EH (cell line): Measurements from ENCODE around the gene TMEM108.
A peak's percentile ranks its signal among the peaks of the same experiment; 100 is the strongest.

Experiments
- DNase-seq: peaks from one replicate; pipeline ENCODE4 v3.0.0-alpha.2; 2015; ENCODE audit warnings: low read depth

The TMEM108 gene

DNA sequence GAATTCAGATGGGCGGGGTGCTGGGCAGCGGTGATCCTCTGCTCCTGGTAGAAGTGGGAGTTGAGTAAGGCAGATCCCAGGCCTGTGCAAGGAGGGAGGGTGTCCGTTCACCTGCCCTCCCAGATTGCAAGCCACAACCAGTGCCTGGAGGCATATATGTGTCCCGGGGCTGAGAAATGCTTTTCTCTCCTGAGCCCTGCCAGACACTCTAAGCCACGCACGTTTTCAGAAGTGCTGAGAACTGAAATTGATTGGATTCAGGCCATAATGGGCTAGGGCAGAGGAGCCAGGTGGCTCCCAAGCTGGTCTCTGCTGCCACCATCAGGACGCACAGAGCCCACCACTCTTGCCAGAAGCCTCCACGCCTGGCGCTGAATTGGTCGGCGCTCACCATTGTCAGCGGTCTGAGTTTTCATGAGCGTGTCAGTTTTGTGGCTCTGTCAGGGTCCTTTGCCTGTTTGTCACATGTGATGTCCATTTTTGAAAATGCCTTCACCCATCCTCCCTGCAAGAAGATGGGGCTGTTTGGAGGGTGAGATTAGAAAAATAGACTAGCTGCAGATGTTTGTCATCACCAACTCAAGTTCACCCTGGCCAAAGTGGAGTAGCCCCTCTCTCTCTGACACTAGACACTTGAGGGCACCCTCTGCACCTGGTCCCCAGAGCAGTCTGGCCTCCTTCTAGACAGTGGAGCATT is 346.3 kb downstream of the TMEM108 start:
- peak; percentile 56 for DNase-seq

DNA sequence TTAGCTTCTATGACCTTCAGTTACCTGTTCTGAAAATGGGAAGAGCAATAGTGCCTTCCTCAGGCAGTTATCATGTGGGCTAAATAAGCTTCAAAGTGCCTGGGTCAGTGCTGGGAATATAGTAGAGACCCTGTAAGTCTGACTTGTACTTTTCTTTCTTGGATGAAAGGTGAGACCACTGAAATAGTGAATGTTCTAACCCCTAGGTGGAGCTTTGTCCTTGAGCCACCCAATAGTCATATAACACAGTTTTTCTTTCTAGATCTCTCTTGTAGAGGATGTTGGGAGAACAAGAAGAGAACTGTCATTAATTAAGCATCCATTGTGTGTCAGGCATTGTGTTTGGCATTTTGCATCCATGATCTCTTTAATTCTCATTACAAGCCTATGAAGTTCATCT is 348.7 kb downstream of the TMEM108 start:
- DNase-seq = peak; percentile 8

DNA sequence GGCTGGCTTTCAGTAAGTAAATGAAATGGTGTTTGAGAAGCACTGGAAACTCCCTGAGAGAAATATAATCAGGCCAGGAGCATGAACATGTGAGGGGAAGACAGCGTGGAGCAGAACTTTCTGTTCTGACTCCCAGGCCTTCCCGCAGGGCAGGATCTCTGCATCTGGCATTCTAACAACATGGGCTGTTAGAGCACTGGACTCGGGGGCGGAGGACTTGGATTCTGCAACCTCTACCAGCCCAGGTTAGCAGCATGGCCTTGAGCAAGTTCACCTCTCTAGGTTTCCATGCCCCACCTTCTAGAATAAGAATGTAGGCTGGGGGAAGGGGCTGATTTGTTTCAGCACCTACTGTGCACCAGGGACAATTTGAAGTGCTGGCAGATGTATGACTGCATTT is 349.1 kb downstream of the TMEM108 start:
- DNase-seq = no peak

DNA sequence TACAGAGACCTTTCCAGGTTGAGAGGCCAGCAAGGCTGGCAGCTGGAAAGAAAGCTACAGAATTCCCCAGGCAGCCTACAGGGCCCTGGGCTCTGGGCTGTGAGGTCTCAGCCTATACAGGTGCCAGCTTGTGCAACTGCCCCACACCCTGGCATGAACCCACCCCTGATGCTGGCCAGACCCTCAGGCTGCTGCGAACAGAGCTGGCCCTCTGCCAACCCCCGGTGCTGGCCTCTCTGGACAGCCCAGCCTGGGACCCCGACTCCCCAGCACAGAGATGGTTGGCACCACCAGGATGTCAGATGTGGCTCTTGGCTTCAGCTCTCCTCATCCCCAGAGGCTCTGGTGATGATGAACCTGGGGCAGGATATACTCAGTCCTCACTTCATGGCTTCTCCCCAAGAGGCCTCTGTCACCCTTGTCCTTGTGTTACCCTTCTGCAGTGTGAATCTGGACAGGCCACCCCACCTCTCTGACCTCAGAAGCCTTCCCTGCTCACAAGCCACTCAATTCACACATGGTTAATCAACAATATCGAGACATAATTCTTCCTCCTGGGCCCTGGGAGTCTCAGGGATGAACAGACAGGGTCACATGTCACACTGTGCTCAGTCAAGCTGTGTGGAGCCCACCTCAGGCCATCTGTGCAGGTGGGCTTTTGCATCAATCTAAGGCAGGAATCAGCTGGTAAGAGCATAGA is 350.7 kb downstream of the TMEM108 start:
- no peak for DNase-seq

DNA sequence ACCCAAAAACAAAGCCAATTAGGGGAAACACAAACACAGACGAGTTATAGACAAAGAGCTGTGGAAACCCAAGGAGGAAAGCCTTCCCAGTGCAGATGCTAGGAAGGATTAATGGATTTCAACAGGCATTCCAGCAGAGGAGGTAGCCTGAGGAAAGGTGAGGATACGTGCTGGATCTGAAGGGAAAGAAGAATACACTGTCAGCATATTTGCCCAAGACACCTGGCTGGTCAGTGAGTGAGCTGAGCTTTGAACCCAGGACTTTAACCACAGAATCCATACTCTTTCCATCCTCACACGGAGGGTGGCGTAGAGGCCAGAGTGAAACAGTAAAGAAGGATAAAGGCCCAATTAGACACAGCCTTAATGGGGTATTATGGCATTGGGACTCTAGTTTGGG is 352.5 kb downstream of the TMEM108 start:
- no peak for DNase-seq

DNA sequence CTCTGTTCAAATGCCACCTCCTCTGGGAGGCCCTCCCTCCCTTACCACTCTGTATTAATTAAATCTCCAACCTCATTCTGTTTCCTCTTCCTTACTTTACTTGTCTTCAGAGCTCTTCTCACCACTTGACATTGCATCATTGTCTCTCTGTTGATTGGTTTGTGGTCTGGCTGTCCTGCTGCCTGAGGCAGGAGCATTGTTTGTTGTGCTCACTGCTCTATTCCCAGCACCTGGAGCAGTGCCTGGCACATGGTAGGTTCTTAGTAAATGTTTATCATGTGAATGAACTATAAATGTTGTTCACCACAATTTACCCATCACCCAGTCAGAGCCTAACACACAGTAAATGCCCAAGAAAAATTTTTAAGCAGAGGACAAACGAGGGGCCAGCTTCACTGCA is 355.0 kb downstream of the TMEM108 start:
- no peak for DNase-seq

DNA sequence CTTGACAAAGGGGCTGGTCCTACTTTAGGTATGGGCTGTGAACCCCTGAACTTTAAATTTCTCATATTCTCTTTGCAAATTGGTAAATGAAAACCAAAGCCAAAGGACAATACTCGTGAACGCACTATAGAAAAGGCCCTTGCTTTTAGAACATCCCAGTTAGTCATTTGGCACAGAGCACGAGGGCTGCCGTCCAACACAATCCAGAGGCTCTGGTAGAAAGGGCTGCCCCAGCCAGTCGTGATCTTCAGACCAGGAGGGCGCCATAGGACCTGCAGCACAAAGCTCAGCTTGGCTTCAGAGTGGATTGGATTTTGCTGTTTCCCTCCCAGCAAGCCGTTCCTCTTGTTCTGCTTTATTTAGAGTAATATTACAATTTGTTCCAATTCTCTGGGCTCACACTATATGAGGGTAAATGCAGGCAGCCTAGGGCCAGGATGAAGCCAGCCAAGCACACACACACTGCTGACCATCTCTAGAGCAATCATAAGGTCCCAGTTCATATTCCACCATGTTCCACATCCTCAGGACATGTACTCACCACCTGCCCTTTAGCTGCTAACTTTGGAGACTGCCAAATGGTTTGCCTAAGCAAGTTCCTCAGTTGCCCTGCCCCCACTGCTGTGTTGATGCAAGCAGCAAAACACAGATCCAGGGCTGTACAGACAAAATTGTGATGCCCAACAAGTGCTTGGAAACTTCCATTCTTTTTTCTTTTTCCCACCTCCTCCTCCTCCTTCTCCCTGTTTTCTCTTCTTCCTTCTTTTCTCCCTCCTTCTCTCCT is 355.7 kb downstream of the TMEM108 start:
- no peak for DNase-seq

DNA sequence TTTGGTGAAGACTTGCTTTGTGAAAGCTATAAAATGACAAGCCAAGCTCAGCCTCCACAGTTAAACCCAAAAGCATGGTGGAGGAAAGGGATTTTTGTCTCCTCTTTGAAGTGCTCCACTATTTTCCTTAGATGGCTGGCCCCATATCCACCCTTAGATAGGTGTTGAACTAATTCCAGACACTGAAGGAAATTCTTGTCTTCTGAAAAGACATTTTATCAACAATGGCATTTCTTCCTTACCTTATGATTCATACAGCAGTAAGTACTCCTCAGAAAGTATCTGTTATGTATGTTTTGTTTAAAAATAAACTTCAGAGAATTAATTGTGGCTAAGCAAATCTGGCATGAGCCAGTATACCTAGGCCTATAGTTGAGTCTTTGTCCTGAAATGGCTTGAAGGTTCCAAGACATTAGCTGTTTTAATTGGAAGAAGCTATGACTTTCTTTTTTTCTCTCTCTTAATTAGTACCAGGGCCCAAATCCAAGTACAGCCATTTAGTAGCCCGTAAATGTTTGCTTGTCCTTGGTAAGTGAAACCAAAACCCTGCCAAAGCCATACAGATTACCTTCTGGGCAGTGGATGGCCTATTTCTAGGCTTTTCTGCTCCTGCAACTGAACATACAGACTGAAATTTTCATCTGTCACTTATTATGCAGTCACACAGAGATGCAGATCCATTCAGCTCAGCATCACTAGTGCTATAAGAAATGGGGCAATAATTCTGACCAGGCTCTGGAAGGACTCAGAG is 356.5 kb downstream of the TMEM108 start:
- DNase-seq = peak; percentile 22

DNA sequence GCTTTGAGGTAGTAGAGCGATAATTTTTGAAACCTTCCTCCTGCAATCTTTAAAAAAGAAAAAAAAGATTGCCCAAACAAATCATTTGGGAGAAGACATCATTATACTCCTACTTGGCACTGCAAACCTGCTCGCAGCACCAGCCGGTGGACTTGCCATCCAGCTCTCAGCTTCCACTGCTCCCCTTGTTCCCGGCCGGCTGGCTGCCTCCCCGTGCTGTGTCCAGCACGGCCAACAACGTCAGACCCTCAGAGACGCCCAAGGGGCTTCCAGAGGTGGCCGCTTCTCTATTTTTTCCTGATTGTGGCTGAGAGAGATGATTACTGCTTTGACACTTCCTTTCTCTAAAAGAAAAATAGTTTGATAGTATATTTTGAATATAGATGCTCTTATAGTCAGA is 358.7 kb downstream of the TMEM108 start:
- no peak for DNase-seq

DNA sequence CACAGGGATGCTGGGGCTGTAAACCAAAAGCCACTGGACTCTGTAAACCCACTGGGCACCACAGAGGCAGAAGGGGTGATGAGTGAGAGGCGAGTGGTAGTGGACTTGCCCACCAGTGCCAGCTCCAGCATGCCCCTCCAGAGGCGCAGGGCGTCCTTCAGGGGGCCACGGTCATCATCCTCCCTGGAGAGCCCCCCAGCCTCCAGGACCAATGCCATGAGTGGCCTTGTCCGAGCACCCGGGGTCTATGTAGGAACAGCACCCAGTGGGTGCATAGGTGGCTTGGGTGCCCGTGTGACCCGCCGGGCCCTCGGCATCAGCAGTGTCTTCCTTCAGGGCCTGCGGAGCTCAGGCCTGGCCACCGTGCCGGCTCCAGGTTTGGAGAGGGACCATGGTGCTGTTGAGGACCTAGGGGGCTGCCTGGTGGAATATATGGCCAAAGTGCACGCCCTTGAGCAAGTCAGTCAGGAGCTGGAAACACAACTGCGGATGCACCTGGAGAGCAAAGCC is 361.9 kb downstream of the TMEM108 start, which contains the start of gene BFSP2:
Gene BFSP2 (plus strand): TSS at position 51 of the 510 bp plus-strand sequence. CDS start 28 bp downstream, at position 79.
- no peak for DNase-seq

DNA sequence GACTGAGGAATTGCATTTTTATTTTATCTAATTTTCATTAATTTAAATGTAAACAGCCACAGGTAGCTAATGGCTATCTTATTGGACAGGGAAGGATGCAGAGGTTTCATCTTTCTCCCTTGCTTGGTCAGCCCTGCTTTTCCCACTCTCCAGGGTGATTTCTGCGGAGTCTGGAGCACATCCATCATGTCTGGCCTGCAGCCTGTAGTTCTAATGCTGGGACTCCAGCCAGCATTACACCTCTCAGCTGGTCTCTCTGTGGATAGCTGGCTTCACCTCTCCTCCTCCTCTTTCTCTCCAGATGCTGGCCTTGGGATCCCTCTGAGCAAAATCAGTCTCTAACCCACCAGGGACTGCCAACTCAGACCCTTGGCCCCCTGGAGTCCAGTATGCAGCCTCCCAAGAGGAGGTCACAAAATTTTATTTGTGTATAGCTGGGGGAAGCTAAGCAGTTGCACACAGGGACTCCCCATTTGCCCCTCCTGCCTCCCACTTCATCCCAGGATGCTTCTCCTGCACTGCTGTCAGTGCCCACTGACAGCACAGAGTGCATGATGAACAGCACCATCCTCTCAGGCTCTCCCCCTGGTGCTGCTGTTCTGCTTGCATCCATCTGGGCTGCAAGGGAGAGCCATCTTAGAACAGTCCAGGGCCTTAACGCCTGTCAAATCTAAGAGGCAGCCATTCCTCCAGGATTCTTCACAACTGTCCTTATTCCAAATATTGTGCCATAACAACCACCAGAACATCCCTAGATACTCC is 363.4 kb downstream of the TMEM108 start:
- DNase-seq = peak; percentile 15

DNA sequence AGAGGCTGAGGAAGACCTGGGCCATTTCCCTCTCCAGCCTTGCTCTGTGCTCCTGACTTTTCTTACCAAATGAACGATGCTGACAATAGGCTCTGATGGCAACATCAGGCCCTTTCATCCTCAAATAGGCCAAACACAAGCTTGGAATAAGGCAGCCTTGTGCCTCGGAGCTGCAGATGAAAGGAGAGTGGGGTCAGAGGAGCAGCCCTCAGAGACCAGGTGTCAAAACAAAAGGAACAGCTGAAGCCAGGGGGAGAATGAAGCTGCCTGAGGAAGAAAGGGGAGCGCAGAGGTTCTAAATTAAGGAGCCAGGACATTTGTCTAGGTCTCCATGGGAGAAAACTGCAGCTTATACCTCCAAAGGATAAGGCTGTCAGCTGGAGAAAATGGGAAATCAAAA is 366.7 kb downstream of the TMEM108 start:
- no peak for DNase-seq

DNA sequence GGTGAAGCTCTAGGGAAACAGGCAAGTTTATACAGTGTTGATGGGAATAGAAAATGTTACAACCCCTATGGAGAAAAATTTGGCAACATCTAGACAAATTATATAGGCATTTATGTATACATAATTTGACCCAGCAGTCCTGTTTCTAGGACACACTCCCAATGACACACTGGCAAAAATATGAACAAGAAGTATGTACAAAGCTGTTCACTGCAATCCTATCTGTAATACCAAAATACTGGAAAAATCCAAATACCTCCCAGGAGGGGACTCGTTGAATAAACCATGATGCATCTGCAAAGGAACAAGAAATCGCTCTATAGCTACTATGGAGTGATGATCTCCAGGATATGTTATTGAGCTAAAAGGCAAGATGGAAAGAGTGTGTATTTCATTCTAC is 370.2 kb downstream of the TMEM108 start:
- peak; percentile 49 for DNase-seq

DNA sequence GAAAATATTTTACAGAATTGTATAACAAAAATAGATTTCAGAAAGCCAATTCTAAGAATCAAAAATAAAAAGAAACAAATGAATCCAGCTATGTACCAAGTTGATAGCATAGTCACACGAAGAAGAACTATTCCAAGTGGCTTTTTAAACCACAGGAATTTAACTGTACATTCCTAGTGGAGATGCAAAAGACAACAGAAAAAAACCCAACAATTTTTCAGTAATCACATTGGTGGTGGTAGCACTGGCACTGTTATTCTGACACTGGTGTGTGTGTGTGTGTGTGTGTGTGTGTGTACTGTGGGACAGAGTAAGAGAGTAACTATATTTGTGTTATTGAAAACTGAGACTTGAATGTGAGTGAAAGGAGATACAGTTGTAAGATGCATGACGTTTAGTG is 370.8 kb downstream of the TMEM108 start:
- DNase-seq = peak; percentile 82

DNA sequence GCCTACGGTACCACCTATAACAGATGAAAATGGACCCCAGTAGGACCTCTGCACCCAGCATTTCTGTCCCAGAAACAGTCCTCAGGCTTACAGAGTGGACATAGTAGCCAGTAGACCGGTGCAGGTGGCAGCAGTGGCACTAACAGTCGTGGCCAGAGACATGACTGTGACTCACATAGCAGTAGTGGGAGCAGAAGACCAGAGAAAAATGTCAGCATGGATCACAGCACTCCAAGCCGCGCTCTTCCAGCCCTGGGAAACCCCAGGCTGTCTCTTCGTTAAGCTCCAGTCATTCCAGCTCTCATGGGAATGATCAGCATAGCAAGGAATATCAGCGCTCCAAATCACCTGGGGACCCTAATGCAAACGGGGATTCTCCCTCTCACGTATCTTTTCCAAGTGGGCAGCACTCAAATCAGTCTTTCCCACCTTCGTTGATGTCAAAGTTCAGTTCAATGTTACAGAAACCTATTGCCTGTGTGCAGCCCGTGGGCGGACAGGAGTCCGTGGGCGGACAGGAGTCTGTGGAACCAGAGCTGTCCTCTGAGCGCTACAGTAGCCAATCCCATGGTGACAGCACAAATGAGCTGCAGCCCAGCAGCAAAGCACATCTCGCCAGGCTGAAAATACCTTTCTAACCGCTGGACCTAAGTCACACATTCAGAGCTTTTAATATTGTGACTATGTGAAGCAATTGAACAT is 372.2 kb downstream of the TMEM108 start:
- no peak for DNase-seq

DNA sequence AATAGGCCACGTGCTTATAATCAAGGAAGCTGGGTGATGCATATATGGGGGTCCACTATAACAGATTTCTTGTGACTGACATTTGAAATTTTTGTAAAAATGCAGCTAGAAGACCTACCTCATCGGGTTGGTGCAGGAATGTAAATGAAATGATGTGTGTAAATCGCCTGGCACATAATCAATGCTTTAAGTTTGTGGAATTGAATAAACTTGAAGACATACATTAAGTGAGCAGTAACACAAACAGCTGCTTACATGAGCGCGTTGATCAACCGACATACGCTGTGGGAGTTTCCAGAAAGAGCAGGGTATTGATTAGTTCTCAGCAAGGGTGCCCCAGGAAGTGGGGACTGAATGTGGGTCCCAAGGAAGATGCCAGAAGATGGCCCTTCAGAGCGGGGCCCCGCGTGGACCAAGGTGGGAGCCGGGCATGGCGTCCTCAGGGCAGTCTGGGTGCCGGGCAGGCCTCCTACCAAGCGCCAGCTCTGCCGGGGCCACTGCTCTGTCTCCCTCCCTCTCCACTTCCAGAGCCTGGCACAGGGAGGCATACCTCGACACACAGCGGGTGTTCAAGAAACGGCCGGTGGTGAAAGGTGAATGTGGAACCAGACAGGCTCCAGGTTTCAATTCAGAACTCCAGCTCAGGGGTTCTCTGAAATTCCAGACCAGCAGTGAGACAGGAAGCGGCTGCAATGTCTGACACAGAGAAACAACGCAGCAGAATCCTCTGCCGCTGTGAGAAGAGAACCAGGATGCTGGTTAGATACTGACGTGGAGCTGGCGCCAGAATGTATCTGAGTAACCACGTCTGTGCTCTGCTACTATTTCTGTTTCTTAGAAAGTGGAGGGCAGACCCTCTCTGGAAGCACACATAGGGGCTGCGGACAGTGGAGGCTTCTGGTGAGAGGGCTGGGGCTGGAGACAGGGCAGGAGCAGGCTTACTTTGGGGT is 374.3 kb downstream of the TMEM108 start:
- DNase-seq = peak; percentile 61

DNA sequence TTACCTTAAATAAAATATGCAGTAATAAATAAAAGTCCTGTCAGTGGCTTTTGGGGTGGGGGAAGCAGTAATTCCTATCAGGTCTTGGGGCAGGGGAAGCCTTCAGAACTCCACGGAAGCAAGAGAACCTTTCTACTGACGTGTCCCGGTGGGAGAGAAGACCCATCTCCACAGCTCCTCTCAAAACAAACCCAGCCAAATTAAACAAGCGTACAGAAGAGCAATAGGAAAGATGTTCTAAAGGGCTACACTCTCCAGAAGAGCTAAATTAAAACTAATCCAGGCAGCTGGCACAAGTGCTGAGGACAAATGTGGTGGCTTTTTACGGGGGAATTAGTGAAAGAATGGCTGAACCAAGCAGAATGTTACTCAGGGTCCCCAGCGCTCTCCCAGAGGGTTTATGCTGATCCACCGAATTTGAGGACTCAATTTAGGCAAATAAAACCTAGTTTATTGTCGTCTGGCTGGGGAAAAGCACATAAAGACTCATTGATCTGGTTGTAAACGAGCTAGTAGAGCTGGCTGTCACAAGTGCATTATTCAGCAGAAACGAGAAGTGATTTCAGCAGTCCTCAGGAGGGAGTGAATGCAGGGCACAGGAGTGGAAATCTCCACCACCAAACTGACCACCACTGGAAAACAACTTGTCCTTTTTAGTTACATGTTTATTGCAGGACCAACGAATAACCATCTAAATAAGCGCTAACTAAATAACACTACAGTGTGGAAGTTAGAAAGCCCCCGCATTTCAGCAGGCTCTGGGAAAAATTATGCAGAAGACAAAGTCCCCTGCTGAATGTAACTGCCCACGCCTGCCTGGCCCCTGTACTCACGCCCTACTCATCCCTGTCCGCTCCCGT is 375.2 kb downstream of the TMEM108 start:
- DNase-seq = peak; percentile 39

DNA sequence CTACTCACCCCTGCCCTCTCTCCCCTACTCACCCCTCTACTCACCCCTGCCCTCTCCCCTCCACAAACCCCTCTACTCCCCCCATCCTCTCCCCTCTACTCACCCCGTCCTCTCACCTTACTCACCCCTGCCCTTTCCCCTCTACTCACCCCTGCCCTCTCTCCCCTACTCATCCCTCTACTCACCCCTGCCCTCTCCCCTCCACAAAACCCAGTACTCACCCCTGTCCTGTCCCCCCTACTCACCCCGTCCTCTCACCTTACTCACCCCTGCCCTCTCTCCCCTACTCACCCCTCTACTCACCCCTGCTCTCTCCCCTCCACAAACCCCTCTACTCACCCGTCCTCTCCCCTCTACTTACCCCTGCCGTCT is 375.8 kb downstream of the TMEM108 start:
- DNase-seq = no peak
